Right hindlimb (tissue), 1 donor: Measurements from ENCODE around the gene ACP4.

ENCODE experiments used
- DNase-seq: peaks from one replicate; pipeline ENCODE4 v3.0.0-alpha.2; 2018

ACP4 gene

GRCh38 chr19:50826492-50827240 lies 36.5 kb downstream of the ACP4 start:
- no peak for DNase-seq

DNA sequence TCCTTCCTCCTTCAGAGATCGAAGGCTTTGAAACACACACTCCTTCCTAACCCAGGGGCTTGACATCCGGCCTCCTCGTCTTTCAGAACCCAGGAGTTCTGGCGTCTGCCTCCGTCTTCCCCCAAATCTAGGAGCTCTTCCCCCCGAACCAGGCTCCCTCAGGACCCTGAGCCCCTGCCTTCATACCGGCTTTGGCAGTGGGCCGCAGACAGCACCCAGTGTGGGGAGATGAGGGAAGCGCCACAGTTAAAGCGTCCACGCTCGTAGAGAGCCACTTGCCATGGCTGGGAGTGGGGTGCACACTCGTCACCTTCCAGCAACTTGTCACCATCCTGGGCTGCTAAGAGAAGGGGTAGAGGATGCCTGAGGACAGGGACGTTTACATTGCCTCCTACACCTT lies 37.3 kb downstream of the ACP4 start:
- DNase-seq: no peak

DNA sequence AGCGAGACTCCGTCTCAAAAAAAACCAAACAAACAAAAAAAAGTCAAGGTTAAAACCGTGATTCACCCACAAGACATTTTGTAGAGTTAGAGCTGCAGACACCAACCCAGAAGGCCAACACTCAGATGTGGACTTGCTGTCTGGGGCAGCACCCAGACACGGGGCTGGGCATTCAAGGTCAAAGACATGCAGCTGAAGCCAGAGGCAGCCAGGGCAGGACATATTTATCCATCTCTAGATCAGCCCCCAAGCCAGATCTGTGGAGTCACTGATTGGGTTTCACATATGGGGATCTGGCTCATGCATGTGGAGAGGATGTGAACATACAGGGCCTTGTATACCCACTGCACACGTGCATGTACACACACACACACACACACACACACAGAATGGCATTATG lies 39.6 kb downstream of the ACP4 start:
- no peak for DNase-seq

DNA sequence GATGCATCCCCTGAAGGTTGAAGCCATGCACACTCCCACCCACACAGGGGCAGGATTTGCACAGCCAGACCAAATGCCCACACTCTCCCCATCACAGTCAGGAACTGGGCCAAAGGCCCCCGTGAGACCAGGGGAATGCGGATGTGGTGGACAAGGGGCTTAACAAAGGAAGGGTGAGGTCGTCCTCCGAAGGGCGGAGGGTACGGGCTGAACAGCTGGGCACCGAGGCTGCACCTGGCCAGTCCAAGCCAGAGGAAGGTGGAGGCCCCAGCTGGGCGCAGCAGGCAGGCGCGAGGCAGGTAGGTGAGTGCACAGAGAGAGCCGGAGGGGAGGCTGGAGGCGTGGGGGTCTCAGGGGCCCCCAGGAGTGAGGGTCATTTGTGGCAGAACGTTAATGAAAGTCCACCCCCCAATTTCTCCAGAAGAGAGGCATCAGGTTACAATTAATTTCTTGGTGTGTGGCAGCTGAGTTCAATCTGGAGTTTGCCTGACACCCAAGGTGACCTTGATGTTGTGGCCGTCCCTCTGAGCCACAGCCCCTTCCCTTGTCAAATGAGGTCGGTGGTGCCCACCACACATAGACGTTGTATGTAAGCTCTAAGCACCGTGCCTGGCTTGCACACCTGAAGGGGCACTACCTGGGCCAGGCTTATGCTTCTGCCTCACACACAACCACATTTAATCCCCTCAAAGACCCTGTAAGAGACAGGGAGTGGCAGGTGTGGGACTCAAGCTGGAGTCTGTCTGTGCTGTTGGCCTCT lies 40.2 kb downstream of the ACP4 start:
- DNase-seq: no peak

DNA sequence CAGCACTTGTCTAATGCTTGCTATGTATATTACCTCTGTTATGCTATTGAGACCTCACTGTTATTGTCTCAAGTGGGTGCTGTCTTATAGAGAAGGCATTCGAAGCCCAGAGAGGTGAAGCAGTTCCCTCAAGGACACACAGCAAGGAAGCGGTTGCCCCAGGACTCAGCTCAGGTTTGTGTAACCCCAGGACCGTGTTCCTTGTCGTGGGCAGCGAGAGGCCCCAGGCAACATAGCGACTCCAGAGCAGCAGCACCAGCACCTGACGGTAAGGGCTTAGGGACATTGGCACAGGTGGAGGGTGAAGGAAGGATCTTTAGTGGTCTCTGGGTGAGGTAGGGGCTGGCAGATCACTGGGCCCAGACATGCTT lies 40.8 kb downstream of the ACP4 start:
- DNase-seq: no peak

DNA sequence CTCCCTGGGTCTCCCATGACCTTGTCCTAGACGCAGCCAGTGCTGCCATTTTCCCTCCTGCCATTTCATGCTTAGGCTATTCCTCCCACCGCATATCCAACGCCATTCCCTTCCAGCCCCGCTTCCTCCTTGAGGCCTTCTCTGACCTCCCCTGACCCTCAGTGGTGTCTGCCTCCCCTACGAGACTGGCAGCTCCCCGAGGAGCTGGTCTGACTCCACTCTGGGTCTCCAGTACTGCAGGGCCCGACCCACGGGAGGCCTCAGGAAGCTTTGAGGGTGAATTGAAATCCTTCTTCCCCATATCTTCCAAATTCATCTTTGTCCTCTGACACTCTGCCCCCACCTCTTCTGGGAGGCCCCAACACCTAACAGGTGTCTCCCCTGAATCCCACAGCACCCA lies 42.5 kb downstream of the ACP4 start:
- no peak for DNase-seq

GRCh38 chr19:50833117-50833801 lies 43.0 kb downstream of the ACP4 start, which contains the start of gene KLK15:
Gene KLK15 (minus strand): TSS chr19:50833574. CDS start chr19:50831492, 2,082 bp downstream.
- DNase-seq: no peak

GRCh38 chr19:50833802-50834167 lies 43.6 kb downstream of the ACP4 start:
- DNase-seq: no peak

- no peak for DNase-seq
Measured at GRCh38 chr19:50835103-50835784, 45.0 kb downstream of the ACP4 start.

- peak; percentile 65 for DNase-seq
Measured at GRCh38 chr19:50835785-50836542, 45.7 kb downstream of the ACP4 start.

GRCh38 chr19:50836543-50837195 lies 46.5 kb downstream of the ACP4 start:
- no peak for DNase-seq

DNA sequence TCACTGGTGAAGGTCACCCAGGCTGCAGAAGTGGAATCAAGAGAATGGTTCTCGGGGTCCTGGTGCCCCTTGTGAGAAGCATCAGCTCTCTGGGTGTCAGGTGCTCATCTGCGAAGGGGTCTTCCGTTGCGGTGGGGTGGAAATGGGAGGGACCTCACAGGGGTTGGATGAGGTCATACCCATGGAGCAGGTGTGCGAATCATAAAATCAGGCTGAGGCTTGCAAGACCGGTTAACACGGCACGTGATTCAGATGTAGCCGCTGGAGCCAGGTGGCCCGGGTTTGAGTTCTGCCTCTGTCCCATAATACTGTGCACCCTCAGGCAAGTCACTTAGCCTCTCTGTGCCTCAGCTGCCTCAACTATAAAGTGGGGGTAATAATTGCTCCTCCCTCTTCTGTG lies 47.1 kb downstream of the ACP4 start:
- no peak for DNase-seq

DNA sequence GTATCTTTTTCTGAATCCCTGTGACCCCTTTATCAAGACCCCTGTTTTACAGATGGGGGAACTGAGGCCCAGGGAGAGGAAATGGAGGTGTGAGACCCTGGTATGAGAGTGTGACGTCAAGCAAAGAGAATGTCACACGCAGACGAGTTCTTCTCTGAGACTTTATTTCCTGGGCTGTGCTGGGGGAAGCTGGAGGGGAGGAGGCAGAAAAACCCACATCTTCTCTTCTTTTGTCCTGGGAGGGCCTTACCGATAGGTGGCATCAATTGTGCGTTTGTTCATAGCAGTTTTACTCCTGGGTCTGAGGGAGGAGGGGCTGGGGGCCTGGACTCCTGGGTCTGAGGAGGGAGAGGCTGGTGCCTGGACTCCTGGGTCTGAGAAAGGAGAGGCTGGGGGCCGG lies 48.0 kb downstream of the ACP4 start:
- DNase-seq: no peak

GRCh38 chr19:50839712-50840655 lies 49.8 kb downstream of the ACP4 start:
- DNase-seq: no peak

DNA sequence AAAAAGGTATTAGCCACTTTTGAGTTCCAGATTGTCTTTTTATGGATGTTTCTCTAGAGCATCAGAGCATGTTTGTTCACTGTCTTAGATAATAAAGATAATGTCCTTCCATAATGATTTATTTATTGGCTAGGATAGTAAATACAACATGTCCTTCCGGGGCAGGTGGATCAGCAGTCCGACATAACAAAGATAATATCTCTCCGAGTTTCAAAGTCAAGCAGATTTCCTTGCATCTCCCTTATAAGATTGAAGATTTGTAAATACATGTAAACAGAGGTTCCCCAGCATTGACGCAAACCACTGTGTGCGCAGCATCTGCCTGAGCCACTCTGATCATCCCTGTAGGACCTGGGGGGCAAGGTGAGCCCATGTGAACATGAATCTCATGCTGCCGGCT lies 51.9 kb downstream of the ACP4 start:
- no peak for DNase-seq

DNA sequence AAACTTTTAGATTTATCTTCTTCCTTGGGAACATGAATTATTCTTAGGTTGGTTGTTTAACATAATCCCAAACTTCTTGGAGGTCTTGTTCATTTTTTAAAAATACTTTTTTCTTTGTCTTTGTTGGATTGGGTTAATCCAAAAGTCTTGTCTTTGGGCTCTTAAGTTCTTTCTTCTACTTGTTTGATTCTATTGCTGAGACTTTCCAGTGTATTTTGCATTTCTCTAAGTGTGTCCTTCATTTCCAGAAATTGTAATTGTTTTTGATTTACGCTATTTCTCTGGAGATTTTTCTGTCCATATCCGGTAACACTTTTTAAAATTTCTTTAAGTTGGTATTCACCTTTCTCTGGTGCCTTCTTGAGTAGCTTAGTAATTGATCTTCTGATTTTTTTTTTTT lies 53.0 kb downstream of the ACP4 start:
- DNase-seq: no peak

DNA sequence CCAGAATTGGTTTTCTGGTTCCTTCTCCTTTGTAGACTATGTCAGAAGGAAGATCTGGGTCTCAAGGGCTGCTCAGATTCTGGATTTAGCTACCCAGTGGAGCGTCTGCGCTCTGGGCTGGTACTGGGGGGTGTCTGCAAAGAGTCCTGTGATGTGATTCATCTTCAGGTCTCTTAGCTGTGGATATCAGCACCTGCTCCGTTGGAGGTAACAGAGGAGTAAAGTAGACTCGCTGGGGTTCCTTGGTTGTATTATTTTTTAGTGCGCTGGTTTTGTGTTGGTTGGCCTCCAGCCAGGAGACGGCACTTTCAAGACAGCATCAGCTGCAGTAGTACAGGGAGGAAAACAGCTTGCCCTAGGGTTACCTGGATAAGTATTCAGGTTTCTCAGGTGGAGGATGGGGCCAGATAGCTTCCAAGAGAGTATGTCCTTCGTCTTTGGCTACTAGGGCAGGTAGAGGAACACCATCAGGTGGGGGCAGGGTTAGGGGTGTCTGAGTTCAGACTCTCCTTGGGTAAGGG lies 53.5 kb downstream of the ACP4 start:
- DNase-seq: no peak

GRCh38 chr19:50844296-50844935 lies 54.2 kb downstream of the ACP4 start:
- DNase-seq: no peak
